ENCODE results near the gene RMDN2.

DNA sequence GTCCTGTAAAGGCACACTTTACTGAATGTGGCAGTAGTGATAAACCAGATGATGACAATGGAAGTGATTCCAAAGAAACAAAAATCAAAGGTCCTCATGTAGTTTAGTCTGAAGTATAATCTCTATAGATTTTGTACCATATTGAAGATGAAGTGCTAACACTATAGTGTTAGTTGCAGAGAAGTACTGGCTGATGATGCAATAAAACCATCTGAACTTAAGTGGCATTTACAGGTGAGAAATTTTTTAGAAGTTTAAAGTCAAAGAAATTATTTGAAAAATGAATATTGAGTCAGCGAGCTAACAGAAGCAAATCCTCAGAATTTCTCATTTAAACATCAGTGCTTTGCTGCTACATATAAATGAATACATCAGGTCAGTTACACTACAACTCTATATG is 43.1 kb upstream of the RMDN2 start:
- no peak for TF ChIP-seq YY1 (tag by site-specific recombination; IDR thresholded peaks at IDR 0.05)
- TF ChIP-seq ZBTB17 (tag by site-specific recombination; IDR thresholded peaks at IDR 0.05), result no peak
- TF ChIP-seq CTCF (tag by site-specific recombination; IDR thresholded peaks at IDR 0.05), result no peak
- TF ChIP-seq ZNF677 (tag by site-specific recombination; IDR thresholded peaks at IDR 0.05), result no peak
- TF ChIP-seq PBX3 (CRISPR knock-in tag; IDR thresholded peaks at IDR 0.05), result no peak
- TF ChIP-seq, protein P1, sequence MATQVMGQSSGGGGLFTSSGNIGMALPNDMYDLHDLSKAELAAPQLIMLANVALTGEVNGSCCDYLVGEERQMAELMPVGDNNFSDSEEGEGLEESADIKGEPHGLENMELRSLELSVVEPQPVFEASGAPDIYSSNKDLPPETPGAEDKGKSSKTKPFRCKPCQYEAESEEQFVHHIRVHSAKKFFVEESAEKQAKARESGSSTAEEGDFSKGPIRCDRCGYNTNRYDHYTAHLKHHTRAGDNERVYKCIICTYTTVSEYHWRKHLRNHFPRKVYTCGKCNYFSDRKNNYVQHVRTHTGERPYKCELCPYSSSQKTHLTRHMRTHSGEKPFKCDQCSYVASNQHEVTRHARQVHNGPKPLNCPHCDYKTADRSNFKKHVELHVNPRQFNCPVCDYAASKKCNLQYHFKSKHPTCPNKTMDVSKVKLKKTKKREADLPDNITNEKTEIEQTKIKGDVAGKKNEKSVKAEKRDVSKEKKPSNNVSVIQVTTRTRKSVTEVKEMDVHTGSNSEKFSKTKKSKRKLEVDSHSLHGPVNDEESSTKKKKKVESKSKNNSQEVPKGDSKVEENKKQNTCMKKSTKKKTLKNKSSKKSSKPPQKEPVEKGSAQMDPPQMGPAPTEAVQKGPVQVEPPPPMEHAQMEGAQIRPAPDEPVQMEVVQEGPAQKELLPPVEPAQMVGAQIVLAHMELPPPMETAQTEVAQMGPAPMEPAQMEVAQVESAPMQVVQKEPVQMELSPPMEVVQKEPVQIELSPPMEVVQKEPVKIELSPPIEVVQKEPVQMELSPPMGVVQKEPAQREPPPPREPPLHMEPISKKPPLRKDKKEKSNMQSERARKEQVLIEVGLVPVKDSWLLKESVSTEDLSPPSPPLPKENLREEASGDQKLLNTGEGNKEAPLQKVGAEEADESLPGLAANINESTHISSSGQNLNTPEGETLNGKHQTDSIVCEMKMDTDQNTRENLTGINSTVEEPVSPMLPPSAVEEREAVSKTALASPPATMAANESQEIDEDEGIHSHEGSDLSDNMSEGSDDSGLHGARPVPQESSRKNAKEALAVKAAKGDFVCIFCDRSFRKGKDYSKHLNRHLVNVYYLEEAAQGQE (tag by site-specific recombination; IDR thresholded peaks at IDR 0.05), result no peak
- no peak for TF ChIP-seq ZNF169 (tag by site-specific recombination; IDR thresholded peaks at IDR 0.05)
- no peak for TF ChIP-seq PATZ1 (tag by site-specific recombination; IDR thresholded peaks at IDR 0.05)
- TF ChIP-seq, protein P2, sequence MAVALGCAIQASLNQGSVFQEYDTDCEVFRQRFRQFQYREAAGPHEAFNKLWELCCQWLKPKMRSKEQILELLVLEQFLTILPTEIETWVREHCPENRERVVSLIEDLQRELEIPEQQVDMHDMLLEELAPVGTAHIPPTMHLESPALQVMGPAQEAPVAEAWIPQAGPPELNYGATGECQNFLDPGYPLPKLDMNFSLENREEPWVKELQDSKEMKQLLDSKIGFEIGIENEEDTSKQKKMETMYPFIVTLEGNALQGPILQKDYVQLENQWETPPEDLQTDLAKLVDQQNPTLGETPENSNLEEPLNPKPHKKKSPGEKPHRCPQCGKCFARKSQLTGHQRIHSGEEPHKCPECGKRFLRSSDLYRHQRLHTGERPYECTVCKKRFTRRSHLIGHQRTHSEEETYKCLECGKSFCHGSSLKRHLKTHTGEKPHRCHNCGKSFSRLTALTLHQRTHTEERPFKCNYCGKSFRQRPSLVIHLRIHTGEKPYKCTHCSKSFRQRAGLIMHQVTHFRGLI (tag by site-specific recombination; IDR thresholded peaks at IDR 0.05), result no peak
- TF ChIP-seq KLF16 (tag by site-specific recombination; IDR thresholded peaks at IDR 0.05), result no peak

Data from HEK293 (cell line).